ENCODE data around the gene USP33. TPM values are rescaled to one million over a fixed set of nuclear protein-coding genes. Genes with fewer than 3 reads are reported as not detected.

USP33 gene
- polyA plus RNA-seq, 1 of the 3 experiments (the other 2 are of a cell fraction), result 26.3 TPM

DNA sequence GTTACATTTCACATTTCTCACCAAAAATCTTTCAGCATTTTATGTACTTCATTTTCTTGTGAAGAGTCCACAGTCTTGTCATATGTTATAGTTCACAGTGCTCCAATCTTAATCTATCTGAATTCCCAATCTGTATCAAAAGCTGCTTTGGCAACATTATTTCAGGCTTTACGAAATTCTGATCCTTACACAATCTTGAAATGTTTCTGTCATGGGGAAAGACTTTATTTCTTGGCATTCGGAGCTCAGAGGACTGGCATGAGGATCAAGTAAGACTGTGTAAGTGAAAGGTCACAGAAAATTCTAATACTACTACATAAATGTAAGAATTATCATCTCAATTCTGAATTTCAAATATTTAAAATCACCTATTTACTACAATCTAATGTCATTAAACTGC, 2.0 kb downstream of the USP33 start:
- DNase-seq, result no peak
- ChIA-PET CTCF (no interaction called here), POLR2A (no interaction called here)
- H3K79me2 ChIP-seq (ENCODE audit: insufficient read depth), result peaks cover 70% of the 10 kb centered on the region
- peaks cover 20% of the 10 kb centered on the region for H3F3A ChIP-seq (replicated peaks; ENCODE audit: insufficient read depth)
- 82% methylated on average over 2 of the region's 2 CpGs for WGBS (ENCODE audit: low lambda C conversion rate)
- no peaks in the 10 kb centered on the region for H3K27me3 ChIP-seq (ENCODE audit: insufficient read depth)
- H3K4me1 ChIP-seq (ENCODE audit: control insufficient read depth in 1 of 2, insufficient read depth in 2 of 2, low read depth in 1 of 2, low read length in 1 of 2), result peaks cover 3 to 7% of the 10 kb centered on the region in 2 experiments; a peak in 3 of 4 replicates
- H3K4me2 ChIP-seq, result peak overlapping the region; percentile 86
- no peak overlapping the region for H3K9ac ChIP-seq
- peak overlapping the region in 1 of 2 experiments; percentile 89; a peak in 2 of 4 replicates for H3K4me3 ChIP-seq (ENCODE audit: low read depth in 2 of 2, low read length in 1 of 2)
- H2AFZ ChIP-seq (ENCODE audit: low read depth), result no peak overlapping the region
- H3K36me3 ChIP-seq (replicated peaks in 1 of 2; ENCODE audit: control insufficient read depth in 1 of 2, insufficient read depth in 2 of 2, low read length in 1 of 2), result no peaks in the 10 kb centered on the region
- no peak for TF ChIP-seq GABPA (IDR thresholded peaks at IDR 0.05; ENCODE audit: low read depth)
- TF ChIP-seq, protein P1, sequence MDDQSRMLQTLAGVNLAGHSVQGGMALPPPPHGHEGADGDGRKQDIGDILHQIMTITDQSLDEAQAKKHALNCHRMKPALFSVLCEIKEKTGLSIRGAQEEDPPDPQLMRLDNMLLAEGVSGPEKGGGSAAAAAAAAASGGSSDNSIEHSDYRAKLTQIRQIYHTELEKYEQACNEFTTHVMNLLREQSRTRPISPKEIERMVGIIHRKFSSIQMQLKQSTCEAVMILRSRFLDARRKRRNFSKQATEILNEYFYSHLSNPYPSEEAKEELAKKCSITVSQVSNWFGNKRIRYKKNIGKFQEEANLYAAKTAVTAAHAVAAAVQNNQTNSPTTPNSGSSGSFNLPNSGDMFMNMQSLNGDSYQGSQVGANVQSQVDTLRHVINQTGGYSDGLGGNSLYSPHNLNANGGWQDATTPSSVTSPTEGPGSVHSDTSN (IDR thresholded peaks at IDR 0.05), result no peak
- TF ChIP-seq, protein P2, sequence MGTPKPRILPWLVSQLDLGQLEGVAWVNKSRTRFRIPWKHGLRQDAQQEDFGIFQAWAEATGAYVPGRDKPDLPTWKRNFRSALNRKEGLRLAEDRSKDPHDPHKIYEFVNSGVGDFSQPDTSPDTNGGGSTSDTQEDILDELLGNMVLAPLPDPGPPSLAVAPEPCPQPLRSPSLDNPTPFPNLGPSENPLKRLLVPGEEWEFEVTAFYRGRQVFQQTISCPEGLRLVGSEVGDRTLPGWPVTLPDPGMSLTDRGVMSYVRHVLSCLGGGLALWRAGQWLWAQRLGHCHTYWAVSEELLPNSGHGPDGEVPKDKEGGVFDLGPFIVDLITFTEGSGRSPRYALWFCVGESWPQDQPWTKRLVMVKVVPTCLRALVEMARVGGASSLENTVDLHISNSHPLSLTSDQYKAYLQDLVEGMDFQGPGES (IDR thresholded peaks at IDR 0.05; ENCODE audit: low read depth, low read length), result no peak
- H3K27ac ChIP-seq (ENCODE audit: low read depth in 2 of 2, low read length in 1 of 2), result no peak overlapping the region
- no peaks in the 10 kb centered on the region for H3K9me2 ChIP-seq
- H4K20me1 ChIP-seq (ENCODE audit: insufficient read depth), result peaks cover 60% of the 10 kb centered on the region
- no peaks in the 10 kb centered on the region for H3K9me3 ChIP-seq

DNA sequence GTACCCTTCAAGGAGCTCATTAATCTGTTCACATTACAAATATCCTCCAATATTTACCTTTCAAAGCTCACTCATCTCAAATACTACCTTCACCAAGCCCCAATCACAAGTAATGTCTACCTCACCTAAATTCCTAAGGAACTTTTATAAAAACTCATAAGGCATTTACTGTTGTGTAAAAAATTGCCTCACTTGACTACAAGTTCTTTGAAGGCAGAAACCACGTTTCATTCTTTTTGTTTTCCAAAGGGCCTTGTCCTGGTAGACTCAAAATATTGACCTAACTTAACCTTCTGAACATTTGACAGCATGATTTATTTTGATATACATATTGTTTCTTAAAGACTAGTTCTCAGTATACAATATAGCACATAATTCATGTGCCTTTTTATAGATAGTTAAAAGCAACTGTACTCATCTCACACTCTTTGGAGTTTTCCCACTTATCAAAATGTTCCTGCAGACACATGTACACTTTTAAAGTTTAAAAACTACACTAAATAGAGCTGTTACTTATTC, 2.5 kb downstream of the USP33 start:
- Histone ChIP-seq H3K4me2 (peak overlapping the region; percentile 86), H4K20me1 (ENCODE audit: insufficient read depth) (peaks cover 64% of the 10 kb centered on the region)
- 93% methylated on average over 1 of the region's 1 CpG for WGBS (ENCODE audit: low lambda C conversion rate)

More for the DNA sequence above, 2.5 kb downstream of the USP33 start:
- Histone ChIP-seq H3F3A (replicated peaks; ENCODE audit: insufficient read depth) (peaks cover 18% of the 10 kb centered on the region), H3K9me2 (no peaks in the 10 kb centered on the region), H3K36me3 (replicated peaks in 1 of 2; ENCODE audit: control insufficient read depth in 1 of 2, insufficient read depth in 2 of 2, low read length in 1 of 2) (no peaks in the 10 kb centered on the region), H3K27me3 (ENCODE audit: insufficient read depth) (no peaks in the 10 kb centered on the region), H3K9me3 (no peaks in the 10 kb centered on the region), H2AFZ (ENCODE audit: low read depth) (no peak overlapping the region), H3K4me1 (ENCODE audit: control insufficient read depth in 1 of 2, insufficient read depth in 2 of 2, low read depth in 1 of 2, low read length in 1 of 2) (peaks cover 3 to 7% of the 10 kb centered on the region in 2 experiments; a peak in 3 of 4 replicates), H3K27ac (ENCODE audit: low read depth in 2 of 2, low read length in 1 of 2) (no peak overlapping the region), H3K9ac (no peak overlapping the region), H3K79me2 (ENCODE audit: insufficient read depth) (peaks cover 75% of the 10 kb centered on the region), H3K4me3 (ENCODE audit: low read depth in 2 of 2, low read length in 1 of 2) (peak overlapping the region in 1 of 2 experiments; percentile 89; a peak in 2 of 4 replicates)
- ChIA-PET POLR2A (no interaction called here), CTCF (interaction anchor here (1.0 to 1.4 kb wide), 2 partner anchors 15 to 74 kb away, joined by 3 read pairs; partner anchors contain the start of gene ZZZ3)
- no peak for DNase-seq
- TF ChIP-seq RFX5 (IDR thresholded peaks at IDR 0.05; ENCODE audit: low read length), result no peak
- no peak for TF ChIP-seq YY1 (IDR thresholded peaks at IDR 0.05; ENCODE audit: low read depth)
- TF ChIP-seq, protein P3, sequence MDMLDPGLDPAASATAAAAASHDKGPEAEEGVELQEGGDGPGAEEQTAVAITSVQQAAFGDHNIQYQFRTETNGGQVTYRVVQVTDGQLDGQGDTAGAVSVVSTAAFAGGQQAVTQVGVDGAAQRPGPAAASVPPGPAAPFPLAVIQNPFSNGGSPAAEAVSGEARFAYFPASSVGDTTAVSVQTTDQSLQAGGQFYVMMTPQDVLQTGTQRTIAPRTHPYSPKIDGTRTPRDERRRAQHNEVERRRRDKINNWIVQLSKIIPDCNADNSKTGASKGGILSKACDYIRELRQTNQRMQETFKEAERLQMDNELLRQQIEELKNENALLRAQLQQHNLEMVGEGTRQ (IDR thresholded peaks at IDR 0.05; ENCODE audit: borderline replicate concordance, low read depth, low read length), result no peak
- no peak for TF ChIP-seq GABPA (IDR thresholded peaks at IDR 0.05; ENCODE audit: low read depth)
- TF ChIP-seq, protein P2 (IDR thresholded peaks at IDR 0.05; ENCODE audit: low read depth, low read length), result no peak
- no peak for TF ChIP-seq FOXJ3 (CRISPR knock-in tag; IDR thresholded peaks at IDR 0.05)
- TF ChIP-seq FOXM1 (IDR thresholded peaks at IDR 0.05; ENCODE audit: low read depth), result no peak
- TF ChIP-seq TEAD4 (IDR thresholded peaks at IDR 0.05; ENCODE audit: borderline replicate concordance, insufficient read depth), result no peak
- TF ChIP-seq JUND (IDR thresholded peaks at IDR 0.05), result no peak
- TF ChIP-seq, protein P4, sequence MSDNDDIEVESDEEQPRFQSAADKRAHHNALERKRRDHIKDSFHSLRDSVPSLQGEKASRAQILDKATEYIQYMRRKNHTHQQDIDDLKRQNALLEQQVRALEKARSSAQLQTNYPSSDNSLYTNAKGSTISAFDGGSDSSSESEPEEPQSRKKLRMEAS (IDR thresholded peaks at IDR 0.05; ENCODE audit: low read depth), result no peak
- no peak for TF ChIP-seq MXI1 (IDR thresholded peaks at IDR 0.05; ENCODE audit: low read depth, low read length)
- TF ChIP-seq RAD21 (IDR thresholded peaks at IDR 0.05; ENCODE audit: low read length), result no peak

All from SK-N-SH (cell line).